Measurements from ENCODE around the gene PCDH20. TPM values are rescaled to one million over a fixed set of nuclear protein-coding genes. Genes with fewer than 3 reads are reported as not detected.

Gene PCDH20, protein sequence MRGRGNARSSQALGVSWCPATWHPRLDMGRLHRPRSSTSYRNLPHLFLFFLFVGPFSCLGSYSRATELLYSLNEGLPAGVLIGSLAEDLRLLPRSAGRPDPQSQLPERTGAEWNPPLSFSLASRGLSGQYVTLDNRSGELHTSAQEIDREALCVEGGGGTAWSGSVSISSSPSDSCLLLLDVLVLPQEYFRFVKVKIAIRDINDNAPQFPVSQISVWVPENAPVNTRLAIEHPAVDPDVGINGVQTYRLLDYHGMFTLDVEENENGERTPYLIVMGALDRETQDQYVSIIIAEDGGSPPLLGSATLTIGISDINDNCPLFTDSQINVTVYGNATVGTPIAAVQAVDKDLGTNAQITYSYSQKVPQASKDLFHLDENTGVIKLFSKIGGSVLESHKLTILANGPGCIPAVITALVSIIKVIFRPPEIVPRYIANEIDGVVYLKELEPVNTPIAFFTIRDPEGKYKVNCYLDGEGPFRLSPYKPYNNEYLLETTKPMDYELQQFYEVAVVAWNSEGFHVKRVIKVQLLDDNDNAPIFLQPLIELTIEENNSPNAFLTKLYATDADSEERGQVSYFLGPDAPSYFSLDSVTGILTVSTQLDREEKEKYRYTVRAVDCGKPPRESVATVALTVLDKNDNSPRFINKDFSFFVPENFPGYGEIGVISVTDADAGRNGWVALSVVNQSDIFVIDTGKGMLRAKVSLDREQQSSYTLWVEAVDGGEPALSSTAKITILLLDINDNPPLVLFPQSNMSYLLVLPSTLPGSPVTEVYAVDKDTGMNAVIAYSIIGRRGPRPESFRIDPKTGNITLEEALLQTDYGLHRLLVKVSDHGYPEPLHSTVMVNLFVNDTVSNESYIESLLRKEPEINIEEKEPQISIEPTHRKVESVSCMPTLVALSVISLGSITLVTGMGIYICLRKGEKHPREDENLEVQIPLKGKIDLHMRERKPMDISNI
- total RNA-seq (2016; rRNA removed; fragmentation: Illumina TruSeq; extraction: Trizol) (0.02 TPM in 1 of 2 replicates, not detected in the other), polyA plus RNA-seq (2011; rRNA removed) (0.03 TPM in 1 of 2 replicates, not detected in the other), polyA minus RNA-seq (2011; rRNA and poly(A)+ RNA removed; ENCODE audit: low replicate concordance) (not detected in 2 replicates), Bru-seq, nascent RNA (not detected), BruChase-seq, experiment 1, labeled RNA remaining after a 6-hour chase (percentile 19 among the genes with signal in this experiment), BruChase-seq, experiment 2, labeled RNA remaining after a 2-hour chase (not detected)
- total RNA-seq (2016; cell fraction: cytosol; rRNA removed; fragmentation: Illumina TruSeq; extraction: Trizol; ENCODE audit: low read depth), result not detected in 2 replicates
- total RNA-seq (2016; cell fraction: insoluble cytoplasmic fraction; rRNA removed; fragmentation: Illumina TruSeq; extraction: Trizol), result not detected in 2 replicates
- not detected in 2 replicates for total RNA-seq (2016; cell fraction: membrane; rRNA removed; fragmentation: Illumina TruSeq; extraction: Trizol)
- not detected in 2 replicates for total RNA-seq (2016; cell fraction: nucleus; rRNA removed; fragmentation: Illumina TruSeq; extraction: Trizol)
- polyA plus RNA-seq (2011; cell fraction: cytosol; rRNA removed), result not detected in 2 replicates
- polyA plus RNA-seq (2011; cell fraction: nucleus; rRNA removed), result not detected in 2 replicates
- 0.03 TPM in 1 of 2 replicates, not detected in the other for polyA plus RNA-seq (2012)
- not detected in 2 replicates for polyA plus RNA-seq (2016; cell fraction: cytosol; fragmentation: Illumina TruSeq; extraction: Trizol; ENCODE audit: low read depth)
- not detected in 2 replicates for polyA plus RNA-seq (2016; cell fraction: insoluble cytoplasmic fraction; fragmentation: Illumina TruSeq; extraction: Trizol; ENCODE audit: low read depth)
- polyA plus RNA-seq (2016; cell fraction: membrane; fragmentation: Illumina TruSeq; extraction: Trizol; ENCODE audit: low read depth), result not detected in 2 replicates
- polyA plus RNA-seq (2016; cell fraction: nucleus; fragmentation: Illumina TruSeq; extraction: Trizol; ENCODE audit: insufficient read depth, low read depth), result not detected in 2 replicates
- polyA minus RNA-seq (2011; cell fraction: cytosol; rRNA and poly(A)+ RNA removed), result not detected in 2 replicates
- not detected in 2 replicates for polyA minus RNA-seq (2011; cell fraction: nucleus; rRNA and poly(A)+ RNA removed)
- long read RNA-seq, experiment 1, result 0 reads
- long read RNA-seq, experiment 2, result 0 reads

DNA sequence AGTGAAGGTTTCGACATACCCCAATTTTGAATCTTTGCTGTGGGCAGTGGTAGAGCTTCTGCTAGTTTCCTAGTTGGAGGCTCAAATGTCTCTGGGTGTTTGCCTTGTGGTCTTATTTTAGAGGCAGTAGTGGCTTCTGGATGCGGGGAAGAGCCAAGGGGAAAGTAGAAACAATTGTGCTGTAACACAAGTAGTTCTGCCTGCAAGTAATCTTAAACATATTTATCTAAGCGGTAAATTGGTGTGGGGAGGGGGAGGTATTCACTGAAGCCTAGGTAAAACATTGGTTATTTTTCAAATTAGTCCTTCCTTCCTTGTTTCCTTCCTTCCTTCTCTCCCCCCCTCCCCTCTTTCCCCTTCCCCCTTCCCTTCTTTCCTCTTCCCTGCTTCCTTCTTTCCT lies at the start of gene PCDH20:
Gene PCDH20 (minus strand): TSS at position 101 of the 400 bp plus-strand sequence. CDS start 691 bp downstream, outside the sequence.
- Histone ChIP-seq H4K20me1 (ENCODE audit: insufficient read depth, low read length) (no peaks in the 10 kb centered on the region), H3K79me2 (ENCODE audit: insufficient read depth, low read length) (no peaks in the 10 kb centered on the region), H3K4me3 (replicated peaks in 1 of 3; ENCODE audit: insufficient read depth in 1 of 3, low read depth in 2 of 3, low read length in 3 of 3) (peak within 1 kb of the TSS in 1 of 3 experiments; percentile 33; a peak in 2 of 6 replicates), H3K4me1 (ENCODE audit: insufficient read depth, low read length) (no peaks in the 10 kb centered on the region), H3K36me3 (replicated peaks in 1 of 2; ENCODE audit: control insufficient read depth in 1 of 2, insufficient read depth in 2 of 2, low read length in 2 of 2) (no peaks in the 10 kb centered on the region), H3K9me3 (ENCODE audit: low read length) (no peaks in the 10 kb centered on the region), H3K9ac (ENCODE audit: insufficient read depth, low read depth, low read length) (no peak within 1 kb of the TSS), H3K27me3 (ENCODE audit: control insufficient read depth in 1 of 2, insufficient read depth in 2 of 2, low read length in 2 of 2) (peaks cover 5 to 28% of the 10 kb centered on the region in 2 experiments), H3K4me2 (ENCODE audit: low read depth, low read length) (peak within 1 kb of the TSS; percentile 45), H2AFZ (ENCODE audit: low read length) (no peak within 1 kb of the TSS), H3K27ac (ENCODE audit: extremely low read length, insufficient read depth, low read length) (no peak within 1 kb of the TSS)
- POLR2A ChIA-PET, result no interaction called here
- DNase-seq (ENCODE audit: low spot score), result no peak
- no TSS peak for BruUV-seq (replicated peaks)
- CTCF ChIA-PET (ENCODE audit: low intra/inter-chr PET ratio, low total read pairs), result no interaction called here
- intact Hi-C loops (cut with micrococcal nuclease; ENCODE audit: unreplicated experiment), result loop anchor here (10.0 kb wide), 1 partner anchor 291 kb away; no protein-coding TSS in a partner anchor
- TF ChIP-seq HNRNPK (IDR thresholded peaks at IDR 0.05; ENCODE audit: low read depth, low read length, poor library complexity, severe bottlenecking) (peak; percentile 25), SNRNP70 (IDR thresholded peaks at IDR 0.05; ENCODE audit: low read depth, low read length) (no peak), THAP9 (CRISPR knock-in tag; IDR thresholded peaks at IDR 0.05; ENCODE audit: borderline replicate concordance) (no peak)
- FAIRE-seq, result no peak
- WGBS (ENCODE audit: low lambda C conversion rate), result 19% methylated on average over 3 of the region's 3 CpGs
- in situ Hi-C loops (cut with HindIII; ENCODE audit: extremely low pct_ligation_motif_present, low pct_unique_long_range_greater_than_20kb), result loop anchor here (10.0 to 25.0 kb wide), 2 partner anchors 269 to 778 kb away; no protein-coding TSS in a partner anchor
- ATAC-seq, result no peak
